Parathyroid adenoma (tissue), 2 donors: ENCODE results near the gene CTCFL.

Source experiments
- H2AFZ ChIP-seq: fragments of 300-600 bp; sonication (generic); one replicate; pipeline ENCODE4 v1.7.0; 2017; ENCODE audit warnings: antibody characterized with exemption, mild to moderate bottlenecking
- H3K27ac ChIP-seq: fragments of 300-600 bp; sonication (generic); one replicate; pipeline ENCODE4 v1.7.0; 2017
- H3K27me3 ChIP-seq: fragments of 300-600 bp; sonication (generic); one replicate; pipeline ENCODE4 v1.7.0; 2017; ENCODE audit warnings: low read length; ENCODE audit not compliant: control insufficient read depth, insufficient read depth
- H3K36me3 ChIP-seq: fragments of 300-600 bp; sonication (generic); one replicate; pipeline ENCODE4 v1.7.0; 2017; ENCODE audit warnings: low read length; ENCODE audit not compliant: control insufficient read depth, insufficient read depth
- H3K4me1 ChIP-seq: fragments of 300-600 bp; sonication (generic); one replicate; pipeline ENCODE4 v1.7.0; 2017; ENCODE audit warnings: control low read depth
- H3K4me2 ChIP-seq: fragments of 300-600 bp; sonication (generic); one replicate; pipeline ENCODE4 v1.7.0; 2017; ENCODE audit warnings: low read length
- H3K4me3 ChIP-seq: fragments of 300-600 bp; sonication (generic); one replicate; pipeline ENCODE4 v1.7.0; 2017; ENCODE audit warnings: low read depth, low read length
- H3K79me2 ChIP-seq: fragments of 300-600 bp; sonication (generic); one replicate; pipeline ENCODE4 v1.7.0; 2017; ENCODE audit warnings: control low read depth
- H3K9ac ChIP-seq: fragments of 300-600 bp; sonication (generic); one replicate; pipeline ENCODE4 v1.7.0; 2017; ENCODE audit warnings: mild to moderate bottlenecking
- H3K9me3 ChIP-seq: fragments of 300-600 bp; sonication (generic); one replicate; pipeline ENCODE4 v1.7.0; 2017; ENCODE audit warnings: low read length; ENCODE audit not compliant: control insufficient read depth
- TF ChIP-seq, protein P1 (sequence below): fragments of 300-600 bp; sonication (generic); IDR thresholded peaks from one replicate; pipeline ENCODE4 v1.7.0; 2017; ENCODE audit warnings: antibody characterized with exemption, mild to moderate bottlenecking
- donor health status: primary hyperparathyroidism.

The CTCFL gene

DNA sequence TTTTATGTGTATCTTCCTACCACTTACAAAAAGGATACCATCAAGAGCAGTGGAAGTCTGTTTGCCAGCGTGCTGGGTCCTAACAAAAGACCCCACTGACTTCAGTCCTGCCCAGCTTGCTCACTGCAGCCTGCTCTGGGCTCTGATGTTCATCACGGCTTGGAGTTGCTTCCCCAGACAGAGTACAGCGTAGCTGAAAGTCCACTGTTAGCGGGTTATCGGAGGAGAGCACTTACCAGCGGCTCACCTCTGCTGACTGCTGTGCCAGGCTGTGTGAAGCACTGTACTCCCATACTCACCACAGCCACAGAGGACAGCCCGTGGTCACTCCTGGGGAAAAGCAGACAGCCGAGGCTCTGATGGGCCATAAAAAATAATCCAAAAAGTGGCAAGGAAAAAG lies 40.2 kb downstream of the CTCFL start:
- Histone ChIP-seq H3K4me3 (no peak overlapping the region), H3K4me1 (no peaks in the 10 kb centered on the region), H3K4me2 (no peak overlapping the region), H3K79me2 (no peaks in the 10 kb centered on the region), H3K27ac (no peak overlapping the region), H2AFZ (no peak overlapping the region), H3K9me3 (no peaks in the 10 kb centered on the region), H3K27me3 (no peaks in the 10 kb centered on the region), H3K9ac (no peak overlapping the region), H3K36me3 (no peaks in the 10 kb centered on the region)
- TF ChIP-seq, protein P1, sequence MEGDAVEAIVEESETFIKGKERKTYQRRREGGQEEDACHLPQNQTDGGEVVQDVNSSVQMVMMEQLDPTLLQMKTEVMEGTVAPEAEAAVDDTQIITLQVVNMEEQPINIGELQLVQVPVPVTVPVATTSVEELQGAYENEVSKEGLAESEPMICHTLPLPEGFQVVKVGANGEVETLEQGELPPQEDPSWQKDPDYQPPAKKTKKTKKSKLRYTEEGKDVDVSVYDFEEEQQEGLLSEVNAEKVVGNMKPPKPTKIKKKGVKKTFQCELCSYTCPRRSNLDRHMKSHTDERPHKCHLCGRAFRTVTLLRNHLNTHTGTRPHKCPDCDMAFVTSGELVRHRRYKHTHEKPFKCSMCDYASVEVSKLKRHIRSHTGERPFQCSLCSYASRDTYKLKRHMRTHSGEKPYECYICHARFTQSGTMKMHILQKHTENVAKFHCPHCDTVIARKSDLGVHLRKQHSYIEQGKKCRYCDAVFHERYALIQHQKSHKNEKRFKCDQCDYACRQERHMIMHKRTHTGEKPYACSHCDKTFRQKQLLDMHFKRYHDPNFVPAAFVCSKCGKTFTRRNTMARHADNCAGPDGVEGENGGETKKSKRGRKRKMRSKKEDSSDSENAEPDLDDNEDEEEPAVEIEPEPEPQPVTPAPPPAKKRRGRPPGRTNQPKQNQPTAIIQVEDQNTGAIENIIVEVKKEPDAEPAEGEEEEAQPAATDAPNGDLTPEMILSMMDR = no peak

DNA sequence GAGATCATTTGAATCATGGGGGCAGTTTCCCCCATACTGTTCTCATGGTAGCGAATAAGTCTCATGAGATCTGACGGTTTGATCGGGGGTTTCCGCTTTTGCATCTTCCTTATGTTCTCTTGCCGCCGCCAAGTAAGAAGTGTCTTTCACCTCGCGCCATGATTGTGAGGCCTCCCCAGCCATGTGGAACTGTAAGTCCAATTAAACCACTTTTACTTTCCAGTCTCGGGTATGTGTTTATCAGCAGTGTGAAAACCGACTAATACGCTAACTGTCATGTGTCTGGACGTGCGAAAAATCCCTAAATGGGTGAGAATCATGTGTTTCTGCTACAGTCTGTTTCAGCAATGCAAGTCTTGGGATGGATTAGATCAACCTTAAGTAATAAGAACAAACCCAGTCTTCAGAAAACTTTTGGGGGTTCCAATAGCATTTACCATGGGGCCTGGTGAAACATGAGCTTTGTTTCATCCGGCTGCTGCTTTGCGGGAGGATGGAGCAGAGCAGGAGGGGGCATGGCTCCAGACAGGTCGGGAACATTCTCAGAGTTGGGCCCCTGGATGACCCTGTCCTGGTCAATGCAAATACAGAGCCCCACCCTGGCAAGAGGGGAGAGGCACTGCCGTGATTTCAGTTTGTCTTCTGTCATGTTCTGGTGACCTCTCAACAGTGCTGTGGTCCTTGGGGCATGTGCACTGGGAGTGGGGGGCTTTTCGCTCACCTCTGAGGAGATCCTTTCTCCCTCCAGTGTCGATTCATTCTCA lies 41.5 kb downstream of the CTCFL start:
- no peak overlapping the region for H3K4me2 ChIP-seq
- no peak overlapping the region for H3K4me3 ChIP-seq
- no peaks in the 10 kb centered on the region for H3K79me2 ChIP-seq
- no peaks in the 10 kb centered on the region for H3K4me1 ChIP-seq
- H3K27ac ChIP-seq = no peak overlapping the region
- no peak overlapping the region for H3K9ac ChIP-seq
- no peaks in the 10 kb centered on the region for H3K36me3 ChIP-seq
- H3K27me3 ChIP-seq = no peaks in the 10 kb centered on the region
- H2AFZ ChIP-seq = no peak overlapping the region
- TF ChIP-seq, protein P1 = no peak
- H3K9me3 ChIP-seq = no peaks in the 10 kb centered on the region

DNA sequence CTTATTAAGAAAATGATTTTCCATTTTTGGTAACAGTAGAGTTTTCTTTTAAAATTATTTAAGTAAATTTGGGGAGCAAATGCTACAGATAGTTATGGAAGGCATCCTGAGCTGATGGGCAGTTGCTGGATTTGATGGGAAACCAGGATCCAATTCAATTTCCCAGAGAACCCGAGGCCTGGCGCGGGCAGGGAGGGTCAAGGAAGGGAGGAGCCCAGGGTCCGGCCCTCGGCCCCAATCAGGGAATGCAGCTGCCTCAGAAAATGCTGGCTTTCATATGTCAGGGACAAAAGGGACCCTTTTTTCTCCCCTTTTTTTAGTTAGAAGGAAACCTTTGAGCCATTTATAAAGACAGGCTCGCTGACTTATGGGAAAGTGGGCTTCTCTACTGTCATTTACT lies 42.1 kb downstream of the CTCFL start:
- H3K9me3 ChIP-seq = no peaks in the 10 kb centered on the region
- no peaks in the 10 kb centered on the region for H3K4me1 ChIP-seq
- H3K4me2 ChIP-seq = no peak overlapping the region
- no peak overlapping the region for H3K4me3 ChIP-seq
- no peaks in the 10 kb centered on the region for H3K27me3 ChIP-seq
- H2AFZ ChIP-seq = no peak overlapping the region
- no peak overlapping the region for H3K9ac ChIP-seq
- TF ChIP-seq, protein P1 = no peak
- no peaks in the 10 kb centered on the region for H3K79me2 ChIP-seq
- no peak overlapping the region for H3K27ac ChIP-seq
- H3K36me3 ChIP-seq = no peaks in the 10 kb centered on the region

DNA sequence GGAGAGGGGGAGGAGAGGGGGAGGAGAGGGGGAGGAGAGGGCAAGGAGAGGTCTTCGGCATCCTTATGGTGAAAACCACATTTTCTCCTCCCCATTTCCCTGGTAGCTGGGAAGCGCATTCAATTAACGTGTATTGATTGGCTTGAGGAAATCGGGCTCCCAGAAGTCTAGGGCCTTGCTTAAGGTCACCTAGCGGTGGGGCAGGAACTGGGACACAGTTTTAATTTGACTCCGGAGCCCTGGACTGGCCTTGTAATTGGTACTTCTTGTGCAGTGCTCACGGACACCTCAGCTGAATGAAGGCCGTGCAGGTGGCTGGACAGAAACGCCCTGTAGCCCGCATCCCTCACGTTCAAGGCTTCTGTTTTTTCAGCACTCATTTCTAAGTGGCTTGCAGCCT lies 42.8 kb downstream of the CTCFL start:
- Histone ChIP-seq H3K27ac (no peak overlapping the region), H3K9ac (no peak overlapping the region), H3K4me1 (no peaks in the 10 kb centered on the region), H2AFZ (no peak overlapping the region), H3K4me2 (no peak overlapping the region), H3K79me2 (no peaks in the 10 kb centered on the region), H3K36me3 (no peaks in the 10 kb centered on the region), H3K4me3 (no peak overlapping the region), H3K27me3 (no peaks in the 10 kb centered on the region), H3K9me3 (no peaks in the 10 kb centered on the region)
- TF ChIP-seq, protein P1 = no peak

DNA sequence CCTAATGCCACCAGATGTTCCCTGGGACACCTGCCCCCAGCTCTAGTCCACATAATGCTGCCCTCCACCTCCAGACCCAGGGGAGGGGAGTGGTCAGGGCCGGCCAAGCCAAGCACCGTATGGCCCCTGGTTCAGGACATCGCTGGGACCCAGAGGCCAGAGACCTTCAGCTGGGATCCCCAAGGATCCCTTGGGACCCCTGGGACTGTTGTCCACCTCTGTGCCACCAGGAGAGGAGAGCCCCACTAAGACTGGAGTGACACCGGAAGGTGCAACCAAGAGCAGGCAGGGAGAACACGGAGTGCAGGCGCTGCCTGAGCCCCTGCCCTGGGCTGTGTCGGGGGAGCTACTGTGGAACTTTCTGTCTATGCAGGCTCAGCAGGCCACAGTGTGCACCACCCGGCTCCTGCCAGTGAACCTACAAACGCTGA lies 43.6 kb downstream of the CTCFL start:
- Histone ChIP-seq H3K36me3 (no peaks in the 10 kb centered on the region), H3K4me2 (no peak overlapping the region), H3K27ac (no peak overlapping the region), H3K4me1 (no peaks in the 10 kb centered on the region), H2AFZ (no peak overlapping the region), H3K27me3 (no peaks in the 10 kb centered on the region), H3K79me2 (no peaks in the 10 kb centered on the region), H3K9me3 (no peaks in the 10 kb centered on the region), H3K9ac (no peak overlapping the region), H3K4me3 (no peak overlapping the region)
- TF ChIP-seq, protein P1 = no peak
